CD14-positive monocyte (primary cell): Measurements from ENCODE around the gene APBA2. TPM values are rescaled to one million over a fixed set of nuclear protein-coding genes. Genes with fewer than 3 reads are reported as not detected.

Experiments used
- DNase-seq, 3 donors: peaks; one replicate each; pipeline ENCODE4 v3.0.0-alpha.2; 2011 to 2022
- H2AFZ ChIP-seq: 2 replicates; pipeline ENCODE4 v1.6.0; 2012; ENCODE audit warnings: mild to moderate bottlenecking, low read depth, low read length, inconsistent platforms; ENCODE audit not compliant: insufficient read depth, poor library complexity, severe bottlenecking
- H3K27ac ChIP-seq, 2 donors: 1 replicate in 1 of 2; 2 replicates in 1 of 2; pipeline ENCODE4 v1.5.1; 2012 to 2013; ENCODE audit warnings: low read length in 2 of 2, control low read depth in 1 of 2, inconsistent platforms in 1 of 2, low read depth in 1 of 2, mild to moderate bottlenecking in 1 of 2
- H3K27me3 ChIP-seq, 2 donors: one replicate each; pipeline versions ENCODE4 v1.6.0 to v1.6.1; 2011 to 2013; ENCODE audit warnings: low read length in 2 of 2; ENCODE audit not compliant: control insufficient read depth in 2 of 2, insufficient read depth in 2 of 2
- H3K36me3 ChIP-seq, 2 donors: replicated peaks in 1 of 2; 1 replicate in 1 of 2; 2 replicates in 1 of 2; pipeline versions ENCODE4 v1.5.1 to v1.6.1; 2012 to 2013; ENCODE audit warnings: low read length in 2 of 2, control low read depth in 1 of 2, inconsistent platforms in 1 of 2, mild to moderate bottlenecking in 1 of 2; ENCODE audit not compliant: insufficient read depth in 2 of 2, control insufficient read depth in 1 of 2
- H3K4me1 ChIP-seq, 2 donors: 1 replicate in 1 of 2; 2 replicates in 1 of 2; pipeline versions ENCODE4 v1.5.1 to v1.6.1; 2012 to 2013; ENCODE audit warnings: low read length in 2 of 2, control low read depth in 1 of 2, inconsistent platforms in 1 of 2, mild to moderate bottlenecking in 1 of 2, moderate library complexity in 1 of 2; ENCODE audit not compliant: insufficient read depth in 2 of 2, control insufficient read depth in 1 of 2
- H3K4me2 ChIP-seq: replicated peaks from 2 replicates; pipeline ENCODE3; 2012; ENCODE audit warnings: low read length, moderate library complexity, mild to moderate bottlenecking; ENCODE audit not compliant: poor library complexity, severe bottlenecking; ENCODE audit errors: extremely low read depth
- H3K4me3 ChIP-seq, 3 experiments: fragments of 200-600 bp in 1 of 3; sonication (generic) in 1 of 3; replicated peaks in 1 of 3; 1 replicate in 2 of 3; 2 replicates in 1 of 3; pipeline ENCODE4 v1.5.1; 2011 to 2013; ENCODE audit warnings: low read length in 3 of 3, mild to moderate bottlenecking in 3 of 3, control low read depth in 2 of 3, low read depth in 2 of 3, inconsistent platforms in 1 of 3, moderate library complexity in 1 of 3
- H3K79me2 ChIP-seq: 2 replicates; pipeline ENCODE4 v1.6.0; 2012; ENCODE audit warnings: mild to moderate bottlenecking, control low read depth, inconsistent platforms, low read length, moderate library complexity; ENCODE audit not compliant: insufficient read depth
- H3K9ac ChIP-seq: 2 replicates; pipeline ENCODE4 v1.6.0; 2017; ENCODE audit warnings: low read length, mild to moderate bottlenecking; ENCODE audit not compliant: insufficient read depth, poor library complexity, severe bottlenecking
- H3K9me3 ChIP-seq, 2 donors: replicated peaks in 1 of 2; 1 replicate in 1 of 2; 2 replicates in 1 of 2; pipeline versions ENCODE4 v1.5.1 to v1.6.1; 2012 to 2013; ENCODE audit warnings: low read length in 2 of 2, control low read depth in 1 of 2; ENCODE audit not compliant: control insufficient read depth in 1 of 2, insufficient read depth in 1 of 2
- H4K20me1 ChIP-seq: 2 replicates; pipeline ENCODE4 v1.6.0; 2012; ENCODE audit warnings: mild to moderate bottlenecking, low read length, control low read depth, moderate library complexity; ENCODE audit not compliant: insufficient read depth
- H3K27ac Mint-ChIP-seq, 7 donors: one replicate each; pipeline ENCODE4 v1.8.0; 2020; ENCODE audit warnings: mild to moderate bottlenecking in 7 of 7, mixed read lengths in 7 of 7, moderate library complexity in 6 of 7, inconsistent platforms in 2 of 7
- H3K27me3 Mint-ChIP-seq, 3 donors: one replicate each; pipeline ENCODE4 v1.8.0; 2021 to 2022; ENCODE audit warnings: low read depth in 3 of 3, mild to moderate bottlenecking in 3 of 3, mixed read lengths in 3 of 3, moderate library complexity in 3 of 3, inconsistent platforms in 1 of 3
- H3K36me3 Mint-ChIP-seq, 2 donors: one replicate each; pipeline ENCODE4 v1.8.0; 2020; ENCODE audit warnings: mixed read lengths in 2 of 2, inconsistent platforms in 1 of 2, mild to moderate bottlenecking in 1 of 2
- H3K4me1 Mint-ChIP-seq: one replicate; pipeline ENCODE4 v1.8.0; 2020; ENCODE audit warnings: mild to moderate bottlenecking, mixed read lengths
- H3K4me3 Mint-ChIP-seq, 2 donors: one replicate each; pipeline ENCODE4 v1.8.0; 2020; ENCODE audit warnings: mild to moderate bottlenecking in 2 of 2, mixed read lengths in 2 of 2, moderate library complexity in 1 of 2
- H3K9me3 Mint-ChIP-seq, 7 donors: one replicate each; pipeline ENCODE4 v1.8.0; 2020 to 2022; ENCODE audit warnings: mixed read lengths in 7 of 7, mild to moderate bottlenecking in 6 of 7, moderate library complexity in 6 of 7, inconsistent platforms in 2 of 7
- WGBS: methylation state at CpG from one replicate; pipeline ENCODE4 v1.1.5; 2013; ENCODE audit warnings: missing lambda C conversion rate; ENCODE audit not compliant: insufficient coverage; 5-methylcytosine and 5-hydroxymethylcytosine counted together
- intact Hi-C, 2 donors: fragments of 100-400 bp; cut with micrococcal nuclease; formaldehyde crosslinking; loops; one replicate each; pipeline versions ENCODE4 v1.15.0 to v1.15.1; 2023
- polyA plus RNA-seq, 3 donors: library from polyadenylated mRNA; depleted of rRNA in 1 of 3; unstranded in 2 of 3; stranded (reverse) in 1 of 3; fragments of 300-500 nt in 2 of 3; fragments of >200 nt in 1 of 3; fragmentation: Illumina TruSeq in 2 of 3; gene quantifications; 1 replicate in 2 of 3; 2 replicates in 1 of 3; pipeline ENCODE4 v1.2.3, GENCODE V29; 2012 to 2021
- TF ChIP-seq, protein P1 (sequence below): fragments of 200-600 bp; IDR thresholded peaks from one replicate; pipeline ENCODE4 v1.8.0; 2022; ENCODE audit warnings: antibody characterized with exemption, mild to moderate bottlenecking

Gene APBA2
- polyA plus RNA-seq, 3 donors = 0.30 TPM; not detected in 2

DNA sequence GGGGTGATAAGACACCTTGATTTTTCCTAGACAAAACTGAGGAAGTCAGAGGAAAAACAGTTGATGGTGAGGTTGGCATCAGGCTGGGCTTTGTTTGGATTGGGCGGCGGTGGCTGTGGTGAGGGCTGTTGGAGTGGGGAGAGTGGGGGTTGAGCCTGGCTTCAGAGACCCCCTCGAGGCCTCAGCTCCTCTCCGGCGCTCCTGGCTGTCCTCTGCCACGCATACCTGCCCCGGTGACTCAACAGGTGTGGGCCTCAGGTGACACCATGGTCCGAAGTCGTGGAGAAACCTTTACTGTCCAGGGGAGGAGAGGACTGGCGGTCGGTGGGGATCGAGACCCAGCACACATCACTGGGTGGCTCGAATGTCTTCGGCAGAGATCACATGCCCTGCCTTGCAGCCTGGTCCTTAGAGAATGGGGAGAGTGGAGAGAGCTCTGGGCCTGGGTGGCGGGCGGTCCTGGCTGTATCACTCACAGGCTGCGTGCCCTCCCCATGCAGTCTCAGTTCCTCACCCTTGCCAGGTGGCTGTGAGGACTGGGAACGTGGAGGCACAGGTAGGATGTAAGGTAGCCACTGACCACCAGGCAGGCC, 2.6 kb downstream of the APBA2 start:
- Mint-ChIP-seq H3K9me3 (peaks cover 0 to 5% (median 2%) of the 10 kb centered on the region in 7 donors), H3K27ac (peak overlapping the region in 1 of 7 donors; percentile 8), H3K4me1 (peaks cover 10% of the 10 kb centered on the region), H3K4me3 (peak overlapping the region in 1 of 2 donors; percentile 68), H3K36me3 (no peaks in the 10 kb centered on the region), H3K27me3 (peaks cover 35 to 51% (median 42%) of the 10 kb centered on the region in 3 donors)
- H3K27ac ChIP-seq = no peak overlapping the region
- H3K79me2 ChIP-seq = no peaks in the 10 kb centered on the region
- peaks cover 14 to 39% of the 10 kb centered on the region in 2 donors for H3K27me3 ChIP-seq
- no peak overlapping the region for H3K4me3 ChIP-seq
- peaks cover 0 to 4% of the 10 kb centered on the region in 2 donors for H3K9me3 ChIP-seq
- H4K20me1 ChIP-seq = no peaks in the 10 kb centered on the region
- intact Hi-C loops = no loop called here
- H3K9ac ChIP-seq = no peak overlapping the region
- 96% methylated on average over 12 of the region's 18 CpGs for WGBS
- H2AFZ ChIP-seq = no peak overlapping the region
- H3K36me3 ChIP-seq = no peaks in the 10 kb centered on the region
- no peak for DNase-seq
- TF ChIP-seq, protein P1, sequence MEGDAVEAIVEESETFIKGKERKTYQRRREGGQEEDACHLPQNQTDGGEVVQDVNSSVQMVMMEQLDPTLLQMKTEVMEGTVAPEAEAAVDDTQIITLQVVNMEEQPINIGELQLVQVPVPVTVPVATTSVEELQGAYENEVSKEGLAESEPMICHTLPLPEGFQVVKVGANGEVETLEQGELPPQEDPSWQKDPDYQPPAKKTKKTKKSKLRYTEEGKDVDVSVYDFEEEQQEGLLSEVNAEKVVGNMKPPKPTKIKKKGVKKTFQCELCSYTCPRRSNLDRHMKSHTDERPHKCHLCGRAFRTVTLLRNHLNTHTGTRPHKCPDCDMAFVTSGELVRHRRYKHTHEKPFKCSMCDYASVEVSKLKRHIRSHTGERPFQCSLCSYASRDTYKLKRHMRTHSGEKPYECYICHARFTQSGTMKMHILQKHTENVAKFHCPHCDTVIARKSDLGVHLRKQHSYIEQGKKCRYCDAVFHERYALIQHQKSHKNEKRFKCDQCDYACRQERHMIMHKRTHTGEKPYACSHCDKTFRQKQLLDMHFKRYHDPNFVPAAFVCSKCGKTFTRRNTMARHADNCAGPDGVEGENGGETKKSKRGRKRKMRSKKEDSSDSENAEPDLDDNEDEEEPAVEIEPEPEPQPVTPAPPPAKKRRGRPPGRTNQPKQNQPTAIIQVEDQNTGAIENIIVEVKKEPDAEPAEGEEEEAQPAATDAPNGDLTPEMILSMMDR = no peak
- no peak overlapping the region for H3K4me2 ChIP-seq
- H3K4me1 ChIP-seq = peaks cover 0 to 3% of the 10 kb centered on the region in 2 donors

DNA sequence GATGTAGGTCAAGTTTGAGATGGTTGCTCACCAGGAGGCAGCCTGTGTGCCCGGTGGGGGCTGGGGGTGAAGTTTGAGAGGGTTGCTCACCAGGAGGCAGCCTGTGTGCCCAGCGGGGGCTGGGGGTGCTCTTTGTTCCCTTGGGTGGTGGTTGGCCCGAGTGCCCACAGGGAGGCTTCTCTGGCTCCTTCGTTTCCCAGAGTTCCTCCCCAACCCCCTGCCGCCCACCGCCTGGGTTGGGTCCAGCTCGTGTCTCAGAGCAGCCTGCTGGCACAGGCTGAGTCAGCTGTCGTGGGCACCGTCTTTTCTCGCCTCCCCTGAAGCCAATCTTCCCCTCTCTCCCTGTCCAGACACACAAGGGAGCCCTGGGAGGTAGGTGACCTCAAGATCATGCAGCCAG, 3.1 kb downstream of the APBA2 start:
- Mint-ChIP-seq H3K4me1 (peaks cover 10% of the 10 kb centered on the region), H3K9me3 (peaks cover 0 to 5% (median 2%) of the 10 kb centered on the region in 7 donors), H3K27me3 (peaks cover 35 to 55% (median 46%) of the 10 kb centered on the region in 3 donors), H3K4me3 (no peak overlapping the region), H3K27ac (no peak overlapping the region), H3K36me3 (no peaks in the 10 kb centered on the region)
- Histone ChIP-seq H3K27ac (no peak overlapping the region), H3K4me3 (no peak overlapping the region), H4K20me1 (no peaks in the 10 kb centered on the region), H3K4me2 (no peak overlapping the region), H3K79me2 (no peaks in the 10 kb centered on the region), H3K9ac (no peak overlapping the region), H3K4me1 (peaks cover 0 to 3% of the 10 kb centered on the region in 2 donors), H3K9me3 (peaks cover 0 to 4% of the 10 kb centered on the region in 2 donors), H2AFZ (no peak overlapping the region), H3K27me3 (peaks cover 14 to 39% of the 10 kb centered on the region in 2 donors), H3K36me3 (no peaks in the 10 kb centered on the region)
- intact Hi-C loops = no loop called here
- DNase-seq = no peak
- WGBS = 92% methylated on average over 8 of the region's 10 CpGs
- TF ChIP-seq, protein P1 = no peak
